GM21619 (cell line): ENCODE data around the gene USP30.
A peak's percentile ranks its signal among the peaks of the same experiment; 100 is the strongest.
"Not testable (repeated sequence)": the region's sequence is repeated elsewhere in the genome, so short reads cannot be mapped to it uniquely, and the experiment has no call there.

ENCODE experiments used
- ATAC-seq: cut with Tn5 transposase; IDR thresholded peaks from one replicate; pipeline ENCODE4 v1.9.1; 2021; ENCODE audit not compliant: unreplicated experiment

USP30 gene, protein sequence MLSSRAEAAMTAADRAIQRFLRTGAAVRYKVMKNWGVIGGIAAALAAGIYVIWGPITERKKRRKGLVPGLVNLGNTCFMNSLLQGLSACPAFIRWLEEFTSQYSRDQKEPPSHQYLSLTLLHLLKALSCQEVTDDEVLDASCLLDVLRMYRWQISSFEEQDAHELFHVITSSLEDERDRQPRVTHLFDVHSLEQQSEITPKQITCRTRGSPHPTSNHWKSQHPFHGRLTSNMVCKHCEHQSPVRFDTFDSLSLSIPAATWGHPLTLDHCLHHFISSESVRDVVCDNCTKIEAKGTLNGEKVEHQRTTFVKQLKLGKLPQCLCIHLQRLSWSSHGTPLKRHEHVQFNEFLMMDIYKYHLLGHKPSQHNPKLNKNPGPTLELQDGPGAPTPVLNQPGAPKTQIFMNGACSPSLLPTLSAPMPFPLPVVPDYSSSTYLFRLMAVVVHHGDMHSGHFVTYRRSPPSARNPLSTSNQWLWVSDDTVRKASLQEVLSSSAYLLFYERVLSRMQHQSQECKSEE

GRCh38 chr12:109052414-109053323 lies at the start of gene USP30:
TSS of gene USP30 (plus strand) at chr12:109052576. CDS start at chr12:109052679, 103 bp downstream.
- peak; percentile 69 for ATAC-seq

- no peak for ATAC-seq
These were observed 48.4 kb upstream of the USP30 start for GRCh38 chr12:109004017-109004416.

DNA sequence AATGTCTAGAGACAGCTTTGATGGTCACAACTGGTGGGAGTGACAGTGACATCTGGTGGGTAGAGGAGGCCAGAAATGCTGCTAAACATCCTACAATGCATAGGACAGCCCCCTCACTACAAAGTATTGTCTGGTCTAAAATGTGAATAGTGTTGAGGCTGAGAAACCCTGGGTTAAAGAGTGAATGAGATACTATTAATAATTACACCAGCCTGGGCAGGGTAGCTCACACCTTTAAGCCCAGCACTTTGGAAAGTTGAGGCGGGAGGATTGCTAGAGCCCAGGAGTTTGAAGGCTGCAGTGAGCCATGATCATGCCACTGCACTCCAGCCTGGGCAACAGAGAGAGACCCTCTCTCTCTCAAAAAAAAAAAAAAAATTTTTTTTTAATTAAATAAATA lies 42.6 kb upstream of the USP30 start:
- no peak for ATAC-seq

DNA sequence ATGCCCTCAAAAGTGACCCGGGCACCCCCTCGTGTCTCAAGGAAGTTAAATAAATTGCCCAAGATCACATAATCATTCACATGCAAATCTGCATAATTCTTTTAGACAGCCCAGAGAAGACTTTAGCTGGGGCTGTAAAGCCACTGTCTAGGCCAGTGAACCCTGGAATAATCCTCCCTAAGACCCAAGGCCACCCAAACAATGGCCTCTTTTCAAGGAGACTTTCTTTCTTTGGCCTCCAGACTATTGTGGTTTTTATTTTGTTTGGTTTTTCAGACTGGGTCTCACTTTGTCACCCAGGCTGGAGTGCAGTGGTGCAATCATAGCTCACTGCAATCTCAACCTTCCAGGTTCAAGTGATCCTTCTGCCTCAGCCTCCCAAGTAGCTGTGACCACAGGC lies 42.1 kb upstream of the USP30 start:
- no peak for ATAC-seq

DNA sequence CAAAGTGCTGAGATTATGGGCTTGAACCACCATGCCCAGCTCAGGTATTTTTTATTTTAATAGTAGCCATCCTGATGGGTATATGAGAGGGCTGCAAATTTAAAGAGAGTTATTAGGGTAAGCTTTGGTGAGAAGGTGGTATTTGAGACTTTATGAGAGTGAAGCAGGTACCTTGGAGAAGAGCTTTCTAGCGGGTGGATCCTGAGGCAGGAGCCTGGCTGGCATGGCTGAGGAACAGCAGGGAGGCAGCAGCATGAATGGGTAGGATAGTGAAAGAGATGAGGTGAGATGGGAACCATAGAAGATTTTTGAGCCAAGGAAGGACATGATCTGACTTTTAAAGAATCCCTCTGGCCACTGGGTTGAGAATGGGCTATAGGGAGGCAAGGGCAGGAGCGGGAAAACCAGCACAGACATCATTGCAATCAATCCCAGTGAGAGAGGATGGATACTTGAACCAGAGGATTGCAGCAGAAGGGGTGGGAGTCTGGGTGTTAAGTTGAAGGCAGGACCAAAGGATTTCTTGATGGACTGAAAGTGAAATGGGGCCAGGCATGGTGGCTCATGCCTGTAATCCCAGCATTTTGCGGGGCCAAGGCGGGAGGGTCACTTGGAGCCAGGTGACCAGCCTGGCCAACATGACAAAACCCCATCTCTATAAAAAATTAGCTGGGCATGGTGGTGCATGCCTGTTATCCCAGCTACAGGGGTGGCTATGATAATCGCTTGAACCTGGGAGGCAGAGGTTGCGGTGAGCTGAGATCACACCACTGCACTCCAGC lies 37.2 kb upstream of the USP30 start:
- ATAC-seq: no peak

GRCh38 chr12:109016016-109016415 lies 36.4 kb upstream of the USP30 start:
- no peak for ATAC-seq

DNA sequence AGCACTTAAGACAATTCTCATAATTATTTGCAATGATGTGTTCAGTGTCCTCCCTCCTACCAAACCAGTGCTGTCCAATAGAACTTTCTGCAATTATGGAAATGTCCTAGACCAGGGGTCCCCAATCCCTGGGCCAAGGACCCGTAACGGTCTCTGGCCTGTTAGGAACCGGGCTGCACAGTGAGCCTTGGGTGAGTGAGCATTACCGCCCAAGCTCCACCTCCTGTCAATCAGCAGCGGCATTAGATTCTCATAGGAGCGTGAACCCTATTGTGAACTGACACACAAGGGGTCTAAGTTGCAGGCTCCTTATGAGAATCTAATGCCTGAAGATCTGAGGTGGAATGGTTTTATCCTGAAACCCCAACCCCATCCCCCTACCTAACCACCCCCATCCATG lies 35.4 kb upstream of the USP30 start:
- ATAC-seq: no peak

GRCh38 chr12:109018296-109018695 lies 34.1 kb upstream of the USP30 start:
- no peak for ATAC-seq

DNA sequence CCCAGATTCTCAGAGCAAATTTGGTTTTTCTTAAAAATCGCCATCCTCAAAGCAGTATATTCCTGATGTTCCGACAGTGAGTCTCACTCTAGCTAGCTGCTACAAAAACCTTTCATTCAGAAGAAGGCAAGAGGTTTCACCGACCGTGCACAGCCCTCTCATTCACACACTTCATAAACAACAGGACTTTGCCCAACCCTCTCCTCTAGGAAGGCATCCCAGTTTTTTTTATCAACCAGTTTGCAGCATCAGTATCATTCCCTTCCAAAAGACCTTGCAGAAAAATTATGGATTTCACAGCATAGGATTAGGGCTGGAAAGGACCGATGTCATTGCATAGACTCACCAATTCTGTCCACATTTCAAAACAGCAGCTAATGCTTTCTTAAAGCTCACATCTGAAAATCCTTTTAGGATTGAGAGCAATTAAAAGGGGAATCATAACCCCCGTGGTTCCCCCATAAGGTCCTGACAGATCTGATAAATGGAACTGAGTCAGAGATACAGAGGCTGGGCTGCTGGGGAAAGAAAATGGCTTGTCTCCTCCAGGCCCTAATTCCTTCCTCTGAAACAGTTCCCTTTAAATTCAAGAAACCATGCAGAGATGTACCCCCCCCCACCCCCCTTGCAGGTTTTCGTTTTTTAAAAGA lies 32.1 kb upstream of the USP30 start:
- no peak for ATAC-seq

GRCh38 chr12:109020796-109021380 lies 31.5 kb upstream of the USP30 start, which contains the start of gene SVOP:
TSS of gene SVOP (minus strand) at chr12:109021068. CDS start at chr12:109020868, 200 bp downstream.
- ATAC-seq: no peak

- ATAC-seq: no peak
These were observed 24.6 kb upstream of the USP30 start for GRCh38 chr12:109027767-109028166.

DNA sequence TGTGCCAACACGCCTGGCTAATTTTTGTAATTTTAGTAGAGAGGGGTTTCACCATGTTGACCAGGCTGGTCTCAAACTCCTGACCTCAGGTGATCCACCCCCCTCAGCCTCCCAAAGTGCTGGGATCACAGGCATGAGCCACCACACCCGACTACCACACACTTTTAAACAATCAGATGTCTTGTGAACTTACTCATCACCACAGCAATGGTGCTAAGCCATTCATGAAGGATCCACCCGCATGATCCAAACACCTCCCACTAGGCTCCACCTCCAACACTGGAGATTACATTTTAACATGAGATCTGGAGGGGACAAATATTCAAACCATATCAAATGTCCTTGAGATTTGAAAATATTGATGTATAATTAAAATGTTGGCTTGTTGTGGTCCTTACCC lies 23.8 kb upstream of the USP30 start:
- ATAC-seq: not testable (repeated sequence)

DNA sequence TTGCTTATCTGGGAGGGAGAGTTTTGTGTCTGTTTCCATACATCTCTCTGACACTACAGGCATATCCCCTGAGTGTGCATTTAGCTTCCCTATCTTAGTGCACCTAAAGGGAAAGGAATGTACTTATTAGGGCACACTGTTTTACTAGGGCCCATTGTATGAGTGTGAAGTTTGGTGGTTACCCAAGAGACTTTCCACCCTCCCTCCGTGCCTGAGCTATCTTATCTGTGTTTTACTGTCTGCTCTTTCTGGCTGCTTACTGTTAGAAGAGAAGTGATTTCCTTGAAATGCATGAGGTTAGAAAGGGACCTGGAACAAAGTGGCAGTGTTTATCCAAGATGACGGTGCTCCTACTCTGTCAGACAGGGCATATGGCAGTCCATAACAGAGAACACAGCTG lies 23.0 kb upstream of the USP30 start:
- ATAC-seq: no peak

- no peak for ATAC-seq
These were observed 18.9 kb upstream of the USP30 start for GRCh38 chr12:109033239-109034196.

DNA sequence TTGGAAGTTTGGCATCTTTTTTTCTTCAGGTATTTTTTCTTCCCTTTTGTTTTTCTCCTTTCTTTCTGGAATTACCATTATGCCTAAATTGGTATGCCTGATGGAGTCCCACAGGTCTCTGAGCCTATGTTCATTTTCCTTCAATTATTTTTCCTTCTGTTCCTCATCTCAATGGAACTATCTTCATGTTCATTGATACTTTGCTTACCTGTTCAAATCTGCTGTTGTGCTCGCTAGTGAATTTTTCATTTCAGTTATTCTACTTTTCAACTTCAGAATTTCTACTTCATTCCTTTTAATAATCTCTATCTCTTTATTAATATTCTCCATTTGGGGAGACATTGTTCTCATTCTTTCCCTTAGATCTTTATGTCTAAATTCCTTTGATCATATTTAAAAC lies 15.4 kb upstream of the USP30 start:
- no peak for ATAC-seq

DNA sequence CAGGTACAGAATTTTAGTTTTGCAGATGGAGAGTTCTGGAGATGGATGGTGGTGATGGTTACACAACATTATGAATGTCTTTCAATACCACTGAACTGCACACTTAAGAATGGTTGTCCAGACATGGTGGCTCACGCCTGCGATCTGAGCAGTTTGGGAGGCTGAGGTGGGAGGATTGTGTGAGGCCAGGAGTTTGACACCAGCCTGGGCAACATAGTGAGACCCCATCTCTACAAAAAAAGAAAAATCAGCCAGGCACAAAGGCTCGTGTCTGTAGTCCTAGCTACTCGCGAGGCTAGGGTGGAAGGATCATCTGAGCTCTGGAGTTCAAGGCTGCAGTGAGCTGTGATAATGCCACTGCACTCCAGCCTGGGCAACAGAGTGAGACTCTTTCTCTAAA lies 8.1 kb upstream of the USP30 start:
- no peak for ATAC-seq

- no peak for ATAC-seq
These were observed 5.1 kb upstream of the USP30 start for GRCh38 chr12:109047081-109047805.

DNA sequence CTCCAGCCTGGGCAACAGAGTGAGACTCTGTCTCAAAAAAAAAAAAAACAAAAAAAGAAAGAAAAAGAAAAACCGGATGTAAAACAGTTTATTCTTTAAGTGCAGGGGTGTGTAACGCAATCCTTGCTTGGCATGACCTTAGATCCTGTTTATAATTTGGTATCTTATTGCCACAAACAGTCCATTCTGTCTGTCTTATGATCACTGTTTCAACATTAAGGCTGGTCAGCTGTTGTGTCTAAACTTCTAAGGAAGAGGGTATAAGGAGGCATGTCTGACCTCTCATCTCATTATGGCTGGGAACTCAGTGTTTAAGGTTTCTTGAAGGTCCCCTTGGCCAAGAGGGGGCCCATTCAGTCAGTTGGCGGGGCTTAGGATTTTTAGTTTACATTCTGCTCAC lies 3.7 kb upstream of the USP30 start:
- not testable (repeated sequence) for ATAC-seq
